Measurements from ENCODE around the gene UGP2. TPM values are rescaled to one million over a fixed set of nuclear protein-coding genes. Genes with fewer than 3 reads are reported as not detected.
A peak's percentile ranks its signal among the peaks of the same experiment; 100 is the strongest.

The UGP2 gene
- polyA plus RNA-seq, 2 of the 4 experiments (the other 2 are of a cell fraction): 114 to 162 TPM

GRCh38 chr2:63850204-63850571 is 8.5 kb downstream of the UGP2 start:
- CTCF ChIA-PET: interaction anchor here (0.8 to 6.1 kb wide), 4 partner anchors 8 to 158 kb away, joined by 3 to 33 read pairs (median 3); partner anchors contain the start of gene UGP2
- Histone ChIP-seq H3K4me3 (no peak overlapping the region), H3K27ac (no peak overlapping the region), H3K4me2 (no peak overlapping the region), H3K4me1 (peaks cover 30% of the 10 kb centered on the region), H3K9me3 (no peaks in the 10 kb centered on the region)
- no peak for FAIRE-seq
- DNase-seq (ENCODE audit: low read depth in 1 of 2, low spot score in 1 of 2): no peak
- WGBS (ENCODE audit: missing lambda C conversion rate): 84% methylated on average over 1 of the region's 1 CpG
- no peak for ATAC-seq
- TF ChIP-seq MAFK (IDR thresholded peaks at IDR 0.05; ENCODE audit: partially characterized antibody) (peak; percentile 81), FOSL2 (IDR thresholded peaks at IDR 0.05) (no peak), FOSL2 (CRISPR knock-in tag; IDR thresholded peaks at IDR 0.05) (no peak)
- POLR2A ChIA-PET: interaction anchor here (3.1 kb wide), 1 partner anchor 8 kb away, joined by 17 read pairs; the partner anchor contains the start of gene UGP2

- Histone ChIP-seq H3K4me3 (no peak overlapping the region), H3K4me2 (no peak overlapping the region), H3K9me3 (no peaks in the 10 kb centered on the region), H3K27ac (no peak overlapping the region), H3K4me1 (peaks cover 30% of the 10 kb centered on the region)
- CTCF ChIA-PET: interaction anchor here (0.9 to 6.1 kb wide), 4 partner anchors 8 to 152 kb away, joined by 3 to 33 read pairs (median 3); partner anchors contain the start of gene UGP2
- DNase-seq (ENCODE audit: low read depth in 1 of 2, low spot score in 1 of 2) (no peak), FAIRE-seq (no peak), ATAC-seq (no peak)
- no peak for TF ChIP-seq JUN (IDR thresholded peaks at IDR 0.05)
- TF ChIP-seq BCL3 (IDR thresholded peaks at IDR 0.05): no peak
- POLR2A ChIA-PET: interaction anchor here (3.1 kb wide), 1 partner anchor 9 kb away, joined by 17 read pairs; the partner anchor contains the start of gene UGP2
These were observed 9.0 kb downstream of the UGP2 start for GRCh38 chr2:63850649-63851048.

- ATAC-seq (no peak), DNase-seq (ENCODE audit: low read depth in 1 of 2, low spot score in 1 of 2) (no peak), FAIRE-seq (no peak)
- TF ChIP-seq ZNF302 (CRISPR knock-in tag; IDR thresholded peaks at IDR 0.05) (no peak), JUNB (IDR thresholded peaks at IDR 0.05) (no peak), KDM5A (IDR thresholded peaks at IDR 0.05) (no peak), RARB (CRISPR knock-in tag; IDR thresholded peaks at IDR 0.05) (no peak), USF2 (IDR thresholded peaks at IDR 0.05) (no peak), EHMT2 (IDR thresholded peaks at IDR 0.05; ENCODE audit: low read depth) (no peak), MAZ (IDR thresholded peaks at IDR 0.05; ENCODE audit: borderline replicate concordance, low read depth, low read length) (no peak)
- ChIA-PET CTCF (interaction anchor here (1.1 to 6.1 kb wide), 5 partner anchors 8 to 153 kb away, joined by 3 to 33 read pairs (median 7); no protein-coding TSS in a partner anchor), POLR2A (interaction anchor here (3.1 kb wide), 1 partner anchor 10 kb away, joined by 17 read pairs; the partner anchor contains the start of gene UGP2)
- Histone ChIP-seq H3K4me2 (no peak overlapping the region), H3K4me1 (peaks cover 30% of the 10 kb centered on the region), H3K9me3 (no peaks in the 10 kb centered on the region), H3K27ac (no peak overlapping the region), H3K4me3 (no peak overlapping the region)
- WGBS (ENCODE audit: missing lambda C conversion rate): 85% methylated on average over 1 of the region's 1 CpG
These were observed 10.1 kb downstream of the UGP2 start for GRCh38 chr2:63851691-63852311.

- H3K27ac ChIP-seq: no peak overlapping the region
- ChIA-PET POLR2A (no interaction called here), CTCF (interaction anchor here (1.1 to 6.1 kb wide), 7 partner anchors 8 to 170 kb away, joined by 3 to 33 read pairs (median 8); partner anchors contain the start of gene UGP2)
- H3K9me3 ChIP-seq: no peaks in the 10 kb centered on the region
- DNase-seq (ENCODE audit: low read depth in 1 of 2, low spot score in 1 of 2) (no peak), FAIRE-seq (no peak), ATAC-seq (no peak)
- WGBS (ENCODE audit: missing lambda C conversion rate): 74% methylated on average over 4 of the region's 4 CpGs
- TF ChIP-seq FOSB (CRISPR knock-in tag; IDR thresholded peaks at IDR 0.05): no peak
- no peak for TF ChIP-seq CEBPB (IDR thresholded peaks at IDR 0.05)
- no peak for TF ChIP-seq MAZ (IDR thresholded peaks at IDR 0.05; ENCODE audit: borderline replicate concordance, low read depth, low read length)
- TF ChIP-seq JUN (IDR thresholded peaks at IDR 0.05): no peak
- TF ChIP-seq CHD4 (IDR thresholded peaks at IDR 0.05; ENCODE audit: borderline replicate concordance): no peak
- TF ChIP-seq RARB (CRISPR knock-in tag; IDR thresholded peaks at IDR 0.05): no peak
- TF ChIP-seq CHD2 (IDR thresholded peaks at IDR 0.05; ENCODE audit: low read length, partially characterized antibody): no peak
- peak overlapping the region; percentile 18; the same call in 1 of the 3 replicates for H3K4me2 ChIP-seq
- no peak overlapping the region for H3K4me3 ChIP-seq
- H3K4me1 ChIP-seq: peaks cover 29% of the 10 kb centered on the region
These were observed 12.0 kb downstream of the UGP2 start for GRCh38 chr2:63853527-63854310.
